Activated CD4-positive, alpha-beta T cell treated with anti-CD3 and anti-CD28 coated beads, Interleukin-2, Interleukin-6, amounts not matched to agents 100 ng/mL and 50 ng/mL, durations not matched to agents 16 hours and 8 hours (primary cell): ENCODE measurements around the gene MEI1.
"Not testable (repeated sequence)": the region's sequence is repeated elsewhere in the genome, so short reads cannot be mapped to it uniquely, and the experiment has no call there.

Source experiments
- DNase-seq: peaks from one replicate; pipeline ENCODE4 v3.0.0-alpha.2; 2020

MEI1 gene

DNA sequence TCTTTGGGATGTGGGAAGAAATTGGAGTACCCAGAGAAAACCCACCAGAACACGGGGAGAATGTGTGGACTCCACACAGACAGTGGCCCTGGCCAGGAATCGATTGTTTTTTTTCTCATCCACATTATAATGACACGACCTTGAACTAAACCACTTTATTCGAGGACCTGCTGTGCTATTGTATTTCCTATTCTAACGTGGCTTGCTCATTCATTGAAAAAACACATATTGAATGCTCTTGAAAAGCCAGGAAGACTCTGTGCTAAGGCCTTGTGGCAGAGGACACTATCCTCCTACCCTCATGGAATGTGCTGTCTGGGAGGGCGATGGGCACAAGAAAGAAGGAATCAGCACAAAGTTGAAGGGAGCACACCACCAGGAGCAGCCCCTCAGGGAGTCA is 124.5 kb downstream of the MEI1 start:
- no peak for DNase-seq

DNA sequence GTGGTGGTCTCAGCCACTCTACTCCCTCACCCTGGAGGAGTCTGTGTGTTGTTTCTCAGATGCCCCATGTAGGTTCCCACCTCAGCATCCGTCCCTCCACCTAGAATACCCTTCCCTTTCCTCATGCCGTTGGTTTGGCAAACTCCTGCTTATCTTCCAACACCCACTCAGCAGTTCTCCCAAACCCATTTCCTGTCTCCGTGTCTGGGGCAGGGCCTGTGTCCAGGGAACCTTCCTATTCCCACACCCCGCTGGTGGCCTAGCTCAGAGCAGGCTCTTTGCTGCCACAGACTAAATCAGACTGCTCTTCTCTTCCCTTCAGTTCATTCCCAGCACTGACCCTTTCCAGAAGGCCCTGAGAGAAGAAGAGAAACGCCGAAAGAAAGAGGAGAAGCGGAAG is 126.1 kb downstream of the MEI1 start:
- no peak for DNase-seq

DNA sequence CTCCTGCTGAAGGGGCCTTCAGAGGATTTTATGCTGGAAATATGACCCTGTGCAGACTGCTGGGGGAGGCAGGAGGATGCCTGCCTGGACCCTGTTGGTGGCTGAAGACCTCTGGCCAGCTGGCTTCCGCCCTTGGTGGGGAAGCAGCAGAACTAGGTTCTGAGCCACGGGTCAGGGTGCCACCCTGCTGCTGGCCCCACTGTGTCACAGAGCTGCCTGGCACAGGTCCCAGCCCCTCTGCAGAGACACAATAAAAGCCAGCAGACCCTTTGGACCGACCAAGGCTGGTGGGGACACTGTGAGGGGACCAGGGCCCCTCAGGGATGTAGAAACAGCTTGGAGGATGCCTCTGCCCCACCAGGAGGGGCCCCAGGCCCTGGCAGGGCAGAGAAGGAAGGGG is 126.7 kb downstream of the MEI1 start:
- no peak for DNase-seq

DNA sequence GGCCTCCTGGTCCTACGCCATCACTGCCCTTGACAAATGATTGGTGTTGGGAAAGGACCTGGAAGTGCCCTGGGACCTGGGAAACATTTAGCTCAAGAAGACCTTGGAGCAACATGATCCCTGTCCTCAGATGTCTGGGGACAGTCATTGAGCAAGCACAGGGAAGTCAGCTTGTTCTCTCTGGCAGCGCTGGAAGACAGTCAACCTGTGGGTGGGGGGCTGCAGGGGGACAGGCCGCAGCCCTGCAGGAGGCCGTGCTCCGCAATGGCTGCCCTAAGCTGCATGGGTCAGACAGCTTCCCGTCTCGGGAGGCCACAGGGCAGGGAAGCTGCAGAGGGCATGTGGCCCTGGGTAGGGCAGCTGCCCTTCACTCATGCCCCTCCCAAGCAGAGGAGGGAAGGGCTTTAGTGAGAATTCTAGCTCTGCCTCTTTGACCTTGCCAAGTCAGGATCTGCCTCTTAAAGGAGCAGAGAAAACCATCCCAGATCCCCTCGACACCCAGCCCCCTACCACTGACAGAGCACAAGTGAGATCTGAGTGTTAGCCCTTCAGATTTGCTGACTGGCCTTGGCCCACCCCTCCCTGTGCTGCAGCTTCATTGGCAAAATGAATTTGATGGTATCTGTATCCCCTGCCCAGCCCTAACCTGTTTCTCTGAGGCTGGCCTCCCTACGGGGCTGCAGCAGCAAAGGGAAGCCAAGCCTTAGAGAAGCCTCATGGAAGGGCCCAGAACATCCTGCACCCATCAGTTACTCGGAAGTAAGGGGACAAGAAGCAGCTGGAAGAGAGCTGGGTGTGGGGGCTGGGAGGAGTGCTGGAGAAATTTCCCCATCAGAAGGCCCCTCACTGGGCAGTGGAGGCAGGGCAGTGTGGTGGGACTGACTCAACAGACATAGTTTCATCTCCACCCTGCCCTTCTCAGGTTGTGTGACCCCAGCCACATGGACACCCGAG is 127.4 kb downstream of the MEI1 start:
- DNase-seq: no peak

DNA sequence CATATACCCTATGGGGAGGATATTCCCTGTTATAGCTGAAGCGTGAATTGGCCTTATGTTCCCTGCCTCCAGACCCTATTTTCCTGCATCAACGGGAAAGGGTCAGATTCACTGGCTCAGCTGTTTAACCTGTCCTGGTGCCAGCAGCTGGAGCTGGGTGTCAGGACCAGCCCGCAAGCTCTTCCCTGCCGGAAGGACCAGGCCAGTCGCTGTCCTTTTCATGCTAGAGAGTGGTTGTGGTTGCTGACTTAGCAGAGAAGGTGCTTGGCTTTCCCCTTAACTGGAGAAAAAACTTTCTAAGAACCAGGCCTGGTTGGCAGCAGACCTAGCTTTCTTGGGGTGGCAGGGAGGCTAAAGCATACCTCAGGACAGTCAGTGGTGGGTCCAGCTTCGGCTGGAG is 128.4 kb downstream of the MEI1 start:
- no peak for DNase-seq

DNA sequence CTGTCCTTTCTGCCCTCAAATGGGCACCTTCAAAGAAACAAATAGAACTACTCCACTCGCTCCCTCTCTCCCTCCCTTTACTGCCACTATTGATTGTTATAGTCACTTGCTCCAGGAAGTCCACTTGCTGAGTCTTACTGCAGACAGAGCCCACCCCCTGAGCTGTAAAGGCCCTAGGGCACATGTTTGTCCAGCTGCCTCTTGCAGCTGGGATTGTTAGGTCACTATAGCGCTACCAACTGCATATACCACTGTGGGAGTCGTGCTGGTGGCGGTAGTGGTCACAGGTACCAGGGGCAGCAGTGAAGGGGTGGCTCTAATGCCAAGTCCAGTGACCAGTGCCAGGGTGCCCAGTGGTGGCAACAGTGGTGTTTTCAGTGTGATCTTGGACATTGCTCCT is 129.2 kb downstream of the MEI1 start:
- no peak for DNase-seq

DNA sequence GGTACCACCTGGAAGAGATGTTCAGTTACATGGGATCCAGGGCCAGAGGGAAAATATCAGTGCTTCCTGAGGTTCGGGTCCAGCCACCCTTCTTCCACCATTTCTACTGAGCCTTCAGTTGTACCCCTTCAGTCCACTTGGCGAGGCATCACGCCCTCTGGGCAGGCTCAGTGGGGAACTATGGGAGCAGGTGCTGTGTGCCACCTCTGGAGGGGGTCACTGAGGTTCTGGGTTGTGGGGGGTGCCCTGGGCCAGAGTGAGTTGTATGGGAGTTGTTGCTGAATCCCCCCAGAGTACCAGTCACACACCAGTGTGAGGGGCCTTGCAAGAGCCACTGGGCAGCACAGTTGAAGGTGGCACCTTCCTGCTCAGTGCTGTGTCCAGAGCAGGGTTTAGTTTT is 130.9 kb downstream of the MEI1 start:
- DNase-seq: no peak

DNA sequence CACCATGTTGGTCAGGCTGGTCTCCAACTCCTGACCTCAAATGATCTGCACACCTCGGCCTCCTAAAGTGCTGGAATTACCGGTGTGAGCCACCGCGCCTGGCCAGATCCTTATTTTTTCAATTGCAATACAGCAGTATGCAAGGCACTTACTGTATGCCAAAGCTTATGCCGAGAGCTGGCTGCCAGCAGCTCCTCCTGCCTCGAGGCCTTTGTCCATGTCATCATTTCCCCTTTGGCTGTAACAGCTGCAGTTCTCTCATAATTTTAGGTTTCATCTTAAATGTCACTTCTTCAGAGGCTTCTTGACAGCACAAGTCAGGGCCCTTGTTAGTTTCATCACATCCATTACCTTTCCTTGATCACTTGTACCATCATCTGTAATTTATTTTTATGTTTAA is 132.1 kb downstream of the MEI1 start:
- no peak for DNase-seq

DNA sequence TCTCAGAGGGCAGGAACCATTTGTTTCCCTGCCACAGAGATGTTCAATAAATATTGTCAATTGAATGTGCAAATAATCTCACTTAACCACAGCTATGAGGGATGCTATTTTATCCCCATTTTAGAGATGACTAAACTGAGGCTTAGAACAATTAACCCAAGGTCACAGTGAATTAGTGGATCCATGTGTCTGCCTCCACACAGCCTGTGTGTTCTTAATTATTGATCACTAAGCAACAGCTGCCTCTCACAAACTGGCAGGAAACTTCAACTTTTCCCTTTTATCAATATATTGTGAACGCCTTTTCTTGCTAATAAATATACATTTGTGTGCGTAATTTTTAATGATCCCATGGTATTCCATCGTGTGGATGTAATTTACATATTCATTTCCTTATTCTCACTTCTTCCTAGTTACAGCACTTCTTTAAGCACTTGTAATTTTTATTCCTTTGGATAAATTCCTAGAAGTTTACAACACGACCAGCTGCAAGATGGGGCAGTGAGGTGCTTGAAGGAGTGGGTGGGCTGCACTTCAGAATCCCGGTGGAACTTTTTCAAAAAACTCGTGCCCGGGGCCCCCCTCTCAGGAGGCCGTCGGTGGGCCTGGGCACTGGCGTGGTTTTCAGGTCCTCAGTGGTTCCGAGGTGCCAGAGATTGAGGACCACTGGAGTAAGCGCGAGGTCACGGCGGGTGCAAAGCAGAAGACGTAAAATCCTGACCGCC is 132.7 kb downstream of the MEI1 start:
- no peak for DNase-seq

DNA sequence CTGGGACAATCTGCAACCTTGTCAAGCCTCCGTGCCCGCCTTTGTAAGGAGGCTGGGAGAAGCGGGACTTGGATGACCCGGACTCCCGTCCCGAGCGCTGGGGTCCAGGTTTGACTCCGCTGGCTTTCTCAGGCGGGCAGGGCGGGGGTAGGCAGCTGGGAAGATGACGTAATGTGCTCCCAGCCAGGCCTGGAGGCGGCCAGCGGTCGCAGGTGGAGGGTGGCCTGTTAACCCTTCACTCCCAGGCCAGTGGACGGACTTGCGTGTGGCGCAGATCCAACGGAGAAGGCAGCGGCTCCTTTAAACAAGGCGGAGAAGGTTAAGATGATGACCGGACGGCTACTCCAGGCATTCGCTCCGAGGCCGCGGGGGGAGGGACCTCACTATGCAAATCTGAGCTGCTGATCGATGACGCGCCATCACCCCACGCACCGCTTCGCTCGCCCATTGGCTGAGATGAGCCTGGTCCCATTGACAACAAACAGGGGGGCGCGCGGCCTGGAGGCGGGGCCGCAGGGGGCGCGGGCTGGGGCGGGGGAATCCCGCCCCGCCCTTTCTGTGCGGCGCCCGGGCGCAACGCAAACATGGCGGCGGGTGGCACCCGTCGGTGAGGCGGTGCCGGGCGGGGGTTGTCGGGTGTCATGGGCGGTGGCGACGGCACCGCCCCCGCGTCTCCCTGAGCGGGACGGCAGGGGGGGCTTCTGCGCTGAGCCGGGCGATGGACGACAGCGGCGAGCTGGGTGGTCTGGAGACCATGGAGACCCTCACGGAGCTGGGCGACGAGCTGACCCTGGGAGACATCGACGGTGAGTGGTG is 133.5 kb downstream of the MEI1 start, which contains the start of gene SREBF2:
TSS of gene SREBF2 (plus strand) at position 553 of the 816 bp plus-strand sequence. CDS start at position 719, 166 bp downstream.
- peak; percentile 99 for DNase-seq

DNA sequence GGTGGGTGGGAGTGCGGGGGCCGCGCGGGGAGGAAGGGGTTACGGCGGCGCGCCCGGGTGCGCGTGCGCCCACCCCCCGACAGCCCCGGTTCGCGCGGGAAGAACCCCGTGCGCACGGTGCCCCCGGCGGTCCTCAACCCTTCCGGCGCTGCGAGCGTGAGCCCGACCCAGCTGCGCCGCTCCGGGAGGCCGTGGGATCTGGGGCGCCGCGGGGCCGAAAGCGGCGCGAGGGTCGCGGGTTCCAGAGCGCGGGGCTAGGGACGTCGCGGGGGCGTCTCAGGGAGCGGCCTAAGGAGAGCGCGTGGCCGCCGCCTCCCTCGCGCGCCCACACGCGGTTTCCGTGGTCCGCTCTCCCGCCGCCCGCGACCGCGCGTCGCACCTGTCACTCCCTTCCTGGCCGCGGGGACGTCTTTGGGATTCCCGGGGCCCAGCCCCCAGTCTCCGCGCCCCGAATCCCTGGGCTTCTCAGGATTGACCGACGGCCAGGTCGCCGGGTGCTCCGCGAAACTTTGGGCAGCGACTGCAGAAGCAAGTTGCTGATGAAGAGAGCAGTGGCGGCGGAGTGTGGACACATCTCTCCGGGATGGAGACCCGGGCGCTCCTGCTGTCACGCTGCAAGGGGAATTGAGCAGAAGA is 134.2 kb downstream of the MEI1 start:
- DNase-seq: peak; percentile 54

DNA sequence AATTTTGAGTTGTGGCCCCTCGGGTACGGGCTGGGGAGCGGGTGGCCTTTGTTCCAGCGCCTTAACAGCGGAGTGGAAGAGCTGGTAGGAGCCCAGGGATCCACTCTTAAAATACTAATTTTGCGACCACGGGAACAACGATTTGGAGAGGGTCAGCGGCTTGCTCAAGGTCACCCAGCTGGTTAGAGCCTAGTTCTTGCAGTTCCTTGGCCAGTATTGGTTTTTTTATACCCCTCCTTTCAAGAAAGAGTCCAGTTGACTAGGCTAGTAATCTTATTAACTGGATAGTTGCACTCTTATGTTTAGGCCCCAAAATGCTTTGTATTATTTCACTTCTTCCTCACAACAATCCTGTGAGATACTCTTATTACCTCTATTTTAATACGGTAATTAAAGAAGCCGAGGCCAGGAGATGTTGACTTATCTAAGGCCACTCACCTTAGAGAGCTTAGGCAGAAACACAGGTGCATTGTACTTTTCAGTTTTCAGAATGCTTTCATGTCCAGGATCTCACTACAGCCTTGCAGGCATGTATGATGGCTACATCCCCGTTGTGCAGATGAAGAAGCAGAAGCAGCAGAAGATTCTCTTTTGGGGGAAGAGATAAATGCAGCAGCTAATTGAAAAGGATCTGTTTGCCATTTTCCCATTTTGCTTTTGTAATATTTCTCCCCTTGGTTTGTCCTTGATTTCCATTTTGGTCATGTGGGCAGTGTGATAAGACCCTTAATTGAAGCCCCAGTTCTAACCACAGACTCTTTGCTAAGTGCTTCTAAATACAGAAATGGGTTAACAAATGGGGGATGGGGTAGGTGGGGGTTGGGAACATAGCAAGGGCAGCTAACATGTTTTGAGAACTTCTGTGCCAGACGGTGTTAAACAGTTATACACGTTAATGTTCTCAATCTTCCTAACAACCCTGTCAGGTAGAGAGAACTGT is 135.0 kb downstream of the MEI1 start:
- DNase-seq: no peak

DNA sequence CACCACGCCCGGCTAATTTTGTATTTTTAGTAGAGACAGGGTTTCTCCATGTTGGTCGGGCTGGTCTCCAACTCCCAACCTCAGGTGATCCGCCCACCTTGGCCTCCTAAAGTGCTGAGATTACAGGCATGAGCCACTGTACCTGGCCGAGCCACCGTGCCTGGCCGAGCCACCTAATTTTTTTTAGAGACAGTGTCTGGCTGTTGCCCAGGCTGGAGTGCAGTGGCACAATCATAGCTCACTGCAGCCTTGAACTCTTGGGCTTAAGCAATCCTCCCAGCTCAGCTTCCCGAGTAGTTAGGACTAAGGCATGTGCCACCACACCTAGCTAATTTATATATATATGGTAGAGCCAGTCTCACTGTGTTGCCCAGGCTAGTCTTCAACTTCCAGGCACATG is 136.2 kb downstream of the MEI1 start:
- DNase-seq: not testable (repeated sequence)

DNA sequence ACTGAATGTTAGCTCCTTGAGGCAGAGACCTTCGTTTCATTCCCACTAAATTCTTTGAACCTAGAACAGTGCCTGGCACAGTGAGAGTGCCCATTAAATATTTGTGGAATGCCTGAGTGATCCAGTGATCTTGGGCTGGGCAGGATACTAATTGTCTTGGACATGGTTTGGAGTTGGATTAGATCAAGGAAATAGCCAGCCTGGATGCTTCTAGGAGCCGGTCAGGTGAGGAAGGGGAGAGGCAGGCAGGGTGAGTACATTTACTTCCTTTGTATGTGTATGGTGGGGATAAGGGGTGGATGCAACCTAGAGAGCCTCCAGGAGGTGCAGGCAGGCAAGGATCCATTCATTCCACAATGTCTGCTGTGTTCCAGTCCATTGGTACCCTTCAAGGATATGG is 137.2 kb downstream of the MEI1 start:
- no peak for DNase-seq

DNA sequence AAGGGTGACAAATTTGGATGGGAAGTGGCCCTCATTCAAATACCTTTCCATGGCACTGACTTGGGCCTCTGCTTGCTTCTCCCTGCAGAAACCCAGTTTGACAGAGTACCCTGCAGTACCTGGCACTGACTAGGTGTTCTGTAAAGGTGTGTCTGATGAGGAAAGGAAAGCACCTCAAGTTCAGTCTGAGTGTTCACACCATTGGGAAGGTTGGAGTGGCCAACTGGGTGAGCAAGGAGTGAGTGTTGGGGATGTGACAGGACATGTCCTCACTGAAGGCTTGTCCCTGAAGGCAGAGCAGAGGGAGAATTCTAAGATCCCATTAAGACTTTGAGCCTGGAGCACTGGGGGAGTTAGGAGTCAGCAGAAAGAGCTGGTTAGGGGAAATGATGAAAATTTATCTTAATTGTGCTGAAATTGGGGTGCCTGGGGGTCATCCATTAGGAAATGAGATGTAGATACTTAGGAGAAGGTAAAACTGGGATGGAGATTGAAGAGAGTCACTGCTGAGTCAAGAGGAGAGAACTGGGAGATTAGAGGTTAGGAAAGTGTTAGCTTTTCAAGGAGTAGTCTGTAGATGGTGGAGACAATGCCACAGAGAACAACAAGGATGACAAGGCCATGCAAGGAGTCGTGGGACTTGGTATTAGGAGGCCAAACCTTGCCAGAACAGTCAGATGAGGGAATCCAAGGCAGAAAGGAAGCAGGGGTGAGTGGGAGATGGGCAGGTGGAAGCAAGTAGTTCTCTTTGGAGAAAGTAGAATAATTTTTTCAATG is 139.7 kb downstream of the MEI1 start:
- no peak for DNase-seq

DNA sequence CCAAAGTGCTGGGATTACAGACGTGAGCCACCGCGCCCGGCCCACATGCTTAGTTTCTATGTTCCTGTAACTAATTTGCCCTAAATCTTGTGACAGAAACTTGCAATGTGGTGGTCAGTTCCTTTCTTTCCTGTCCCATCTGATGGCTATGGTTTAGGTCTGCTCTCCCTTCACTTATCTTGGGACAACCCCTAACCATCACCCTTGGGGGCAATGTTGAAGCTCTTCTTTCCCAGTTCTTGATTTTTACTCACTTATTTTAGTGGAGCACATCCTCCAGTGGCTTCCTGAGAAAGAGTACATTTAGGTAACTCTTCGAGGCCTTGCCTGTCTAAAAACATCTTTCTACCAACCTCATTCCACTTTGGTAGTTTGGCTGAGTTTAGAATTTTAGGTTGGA is 140.9 kb downstream of the MEI1 start:
- no peak for DNase-seq

DNA sequence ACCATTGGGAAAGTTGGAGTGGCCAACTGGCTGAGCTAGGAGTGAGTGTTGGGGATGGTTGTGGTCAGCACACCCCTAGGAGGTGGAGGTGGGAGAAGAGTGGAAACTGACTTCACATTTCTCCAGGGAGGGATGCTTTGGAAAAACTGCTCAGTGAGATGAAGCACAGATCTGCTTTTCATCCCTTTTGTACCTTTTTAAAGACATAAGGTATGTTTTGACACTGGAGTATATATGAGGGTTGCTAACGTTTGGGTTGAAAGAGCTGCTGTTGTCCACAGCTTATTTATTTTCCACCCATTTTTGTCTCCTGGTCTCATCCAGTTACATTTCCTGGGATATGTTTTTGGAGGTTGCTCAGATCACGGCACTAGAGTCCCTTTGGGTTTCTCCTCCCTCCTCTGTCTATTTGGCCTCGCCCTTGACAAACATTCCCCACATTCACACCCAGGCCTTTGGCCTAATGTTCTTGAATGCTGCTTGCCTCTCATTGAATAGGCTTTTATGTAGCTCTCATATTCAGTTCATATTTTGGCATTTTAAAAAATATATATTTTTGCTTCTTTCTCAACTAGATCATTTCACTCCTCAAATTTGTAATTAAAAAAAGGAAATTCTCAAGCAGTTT is 141.9 kb downstream of the MEI1 start:
- no peak for DNase-seq

DNA sequence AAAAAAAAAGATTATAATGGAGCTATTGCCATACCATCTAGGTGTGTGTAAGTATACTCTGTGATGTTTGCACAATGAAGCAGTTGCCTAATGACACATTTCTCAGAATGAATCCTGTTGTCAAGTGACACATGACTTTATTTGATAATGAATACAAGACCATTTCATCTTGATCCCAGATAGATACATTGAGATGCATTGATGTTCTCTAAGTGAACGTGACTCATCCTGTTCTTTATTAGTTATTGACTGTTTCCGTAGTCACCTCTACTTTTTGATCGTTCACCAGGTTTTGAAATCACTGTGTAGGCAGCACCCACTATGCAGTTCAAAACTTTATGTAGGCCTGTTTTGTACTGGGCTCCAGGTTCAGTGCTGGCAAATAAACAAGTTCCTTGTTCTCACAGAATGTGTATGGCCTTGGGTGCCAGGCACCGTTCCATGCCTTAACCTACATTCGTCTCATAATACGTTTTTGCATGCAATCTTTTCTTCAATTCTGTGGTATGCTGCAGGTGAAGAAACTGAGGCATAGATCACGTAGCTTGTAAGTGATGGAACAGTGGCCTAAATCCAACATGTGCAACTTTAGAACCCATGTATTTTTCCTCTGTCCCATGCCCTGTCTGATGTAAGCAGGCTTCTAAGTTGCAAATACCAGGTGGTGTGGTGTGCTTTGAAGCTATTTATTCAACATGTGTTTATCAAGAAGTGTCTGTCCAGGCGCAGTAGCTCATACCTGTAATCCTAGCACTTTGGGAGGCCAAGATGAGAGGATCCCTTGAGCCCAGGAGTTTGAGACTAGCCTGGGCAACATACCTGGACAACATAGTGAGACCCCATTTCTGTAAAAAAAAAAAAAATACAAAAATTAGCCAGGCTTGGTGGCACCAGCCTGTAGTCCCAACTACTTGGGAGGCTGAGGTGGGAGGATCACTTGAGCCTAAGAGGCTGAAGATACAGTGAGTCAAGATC is 144.0 kb downstream of the MEI1 start:
- DNase-seq: peak; percentile 84

DNA sequence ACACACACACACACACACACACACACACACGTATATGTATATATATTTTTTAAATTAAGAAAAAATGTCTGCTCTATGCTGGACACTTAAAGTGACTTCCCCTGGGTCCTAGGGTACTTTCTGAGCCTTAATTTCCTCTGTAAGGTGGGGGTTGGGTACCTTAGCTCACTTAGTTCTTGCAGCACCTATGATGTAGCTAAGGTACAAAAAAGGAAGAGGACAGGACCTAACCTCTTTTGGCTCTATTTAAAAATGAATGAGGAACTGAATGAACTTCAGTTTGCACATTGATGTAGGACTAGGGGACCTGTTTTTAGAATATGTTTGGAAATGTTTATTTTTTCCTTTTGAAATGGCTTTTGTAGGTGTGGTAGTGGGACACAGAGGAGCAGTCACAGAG is 144.7 kb downstream of the MEI1 start:
- no peak for DNase-seq
